WTC11 (cell line): ENCODE results near the gene PRC1. TPM values are rescaled to one million over a fixed set of nuclear protein-coding genes. Genes with fewer than 3 reads are reported as not detected.

Experiments
- ATAC-seq: fragments of 200-7000 bp; cut with Tn5 transposase; 2 replicates; pipeline ENCODE4 v1.10.0; 2021; ENCODE audit warnings: mild to moderate bottlenecking, moderate library complexity
- CTCF ChIA-PET: fragments of 300-600 bp; sonication (Branson Sonifier 250); formaldehyde crosslinking; loops from one replicate; lab custom pipeline; 2021; ENCODE audit warnings: antibody characterized with exemption; lab: Charles Lee
- POLR2A ChIA-PET: fragments of 350-600 bp; sonication (Branson Sonifier 250); formaldehyde crosslinking; loops from one replicate; lab custom pipeline; 2021; ENCODE audit warnings: antibody characterized with exemption; lab: Charles Lee
- DNase-seq: peaks from one replicate; pipeline ENCODE4 v3.0.0; 2021; ENCODE audit warnings: low spot score
- H3K27ac Mint-ChIP-seq: 2 replicates; pipeline ENCODE4 v1.8.0; 2021; ENCODE audit warnings: mixed read lengths
- H3K27me3 Mint-ChIP-seq: 2 replicates; pipeline ENCODE4 v1.8.0; 2021; ENCODE audit warnings: low read depth, mild to moderate bottlenecking, moderate library complexity, mixed read lengths
- H3K36me3 Mint-ChIP-seq: 2 replicates; pipeline ENCODE4 v1.8.0; 2021; ENCODE audit warnings: mixed read lengths
- H3K4me1 Mint-ChIP-seq: 2 replicates; pipeline ENCODE4 v1.8.0; 2022; ENCODE audit warnings: mixed read lengths
- H3K4me3 Mint-ChIP-seq: 2 replicates; pipeline ENCODE4 v1.8.0; 2021; ENCODE audit warnings: mild to moderate bottlenecking, moderate library complexity, mixed read lengths
- H3K9me3 Mint-ChIP-seq: 2 replicates; pipeline ENCODE4 v1.8.0; 2021; ENCODE audit warnings: mixed read lengths
- AR ChIP-seq: fragments of 250-450 bp; sonication (Bioruptor Pico); IDR thresholded peaks from 2 replicates; pipeline ENCODE4 v1.9.0; 2021; ENCODE audit warnings: mild to moderate bottlenecking
- ATF3 ChIP-seq: sonication (generic); formaldehyde crosslinking; conservative IDR thresholded peaks from 2 replicates; pipeline ENCODE4 v1.8.1; 2022; ENCODE audit warnings: mild to moderate bottlenecking, missing genetic modification reagents
- CTCF ChIP-seq: fragments of 200-600 bp; IDR thresholded peaks from 2 replicates; pipeline ENCODE4 v1.8.0; 2022; ENCODE audit warnings: antibody characterized with exemption
- E2F1 ChIP-seq: sonication (generic); formaldehyde crosslinking; IDR thresholded peaks from 2 replicates; pipeline ENCODE4 v1.8.0; 2022; ENCODE audit warnings: mild to moderate bottlenecking, missing genetic modification reagents
- E2F4 ChIP-seq: sonication (generic); formaldehyde crosslinking; IDR thresholded peaks from 2 replicates; pipeline ENCODE4 v1.8.1; 2022; ENCODE audit warnings: low read depth, mild to moderate bottlenecking, moderate library complexity, missing genetic modification reagents, borderline replicate concordance
- EMX1 ChIP-seq: fragments of 250-450 bp; sonication (Bioruptor Pico); IDR thresholded peaks from 2 replicates; pipeline ENCODE4 v1.8.0; 2021; ENCODE audit warnings: mild to moderate bottlenecking
- FOXK1 ChIP-seq: sonication (generic); formaldehyde crosslinking; IDR thresholded peaks from 2 replicates; pipeline ENCODE4 v1.8.0; 2022; ENCODE audit warnings: mild to moderate bottlenecking, moderate library complexity, missing genetic modification reagents
- FOXP4 ChIP-seq: sonication (generic); formaldehyde crosslinking; IDR thresholded peaks from 2 replicates; pipeline ENCODE4 v1.8.0; 2022; ENCODE audit warnings: mild to moderate bottlenecking, missing genetic modification reagents
- GRHL2 ChIP-seq: fragments of 250-450 bp; sonication (Bioruptor Pico); IDR thresholded peaks from 2 replicates; pipeline ENCODE4 v1.8.0; 2022; ENCODE audit warnings: mild to moderate bottlenecking, moderate library complexity; ENCODE audit not compliant: insufficient replicate concordance, severe bottlenecking
- JAZF1 ChIP-seq: fragments of 250-450 bp; sonication (Bioruptor Pico); IDR thresholded peaks from 2 replicates; pipeline ENCODE4 v1.9.0; 2021; ENCODE audit warnings: moderate library complexity, mild to moderate bottlenecking, inconsistent platforms
- NFE2L1 ChIP-seq: sonication (generic); formaldehyde crosslinking; IDR thresholded peaks from 2 replicates; pipeline ENCODE4 v1.8.1; 2023; ENCODE audit warnings: missing genetic modification reagents
- NR1H2 ChIP-seq: sonication (generic); formaldehyde crosslinking; IDR thresholded peaks from 2 replicates; pipeline ENCODE4 v1.9.0; 2021; ENCODE audit warnings: mild to moderate bottlenecking, moderate library complexity, missing genetic modification reagents
- SMAD3 ChIP-seq: sonication (generic); formaldehyde crosslinking; IDR thresholded peaks from 2 replicates; pipeline ENCODE4 v1.8.0; 2022; ENCODE audit warnings: missing genetic modification reagents, mild to moderate bottlenecking, borderline replicate concordance
- TEAD4 ChIP-seq: sonication (generic); formaldehyde crosslinking; IDR thresholded peaks from 2 replicates; pipeline ENCODE4 v1.8.0; 2022; ENCODE audit warnings: mild to moderate bottlenecking, missing genetic modification reagents
- ZBTB21 ChIP-seq: sonication (generic); formaldehyde crosslinking; IDR thresholded peaks from 2 replicates; pipeline ENCODE4 v1.8.1; 2023; ENCODE audit warnings: mild to moderate bottlenecking, missing genetic modification reagents, borderline replicate concordance
- ZMAT4 ChIP-seq: fragments of 250-450 bp; sonication (Bioruptor Pico); IDR thresholded peaks from 2 replicates; pipeline ENCODE4 v1.9.0; 2021; ENCODE audit warnings: mild to moderate bottlenecking
- ZNF317 ChIP-seq: sonication (generic); formaldehyde crosslinking; IDR thresholded peaks from 2 replicates; pipeline ENCODE4 v1.8.1; 2023; ENCODE audit warnings: low read depth, mild to moderate bottlenecking, moderate library complexity, missing genetic modification reagents, borderline replicate concordance
- ZNF512 ChIP-seq: sonication (generic); formaldehyde crosslinking; IDR thresholded peaks from 2 replicates; pipeline ENCODE4 v1.8.1; 2022; ENCODE audit warnings: missing genetic modification reagents, borderline replicate concordance
- ZNF671 ChIP-seq: fragments of 250-450 bp; sonication (Bioruptor Pico); IDR thresholded peaks from 2 replicates; pipeline ENCODE4 v1.8.0; 2021; ENCODE audit warnings: mild to moderate bottlenecking
- total RNA-seq: library from RNA; stranded (reverse); gene quantifications from 3 replicates; pipeline ENCODE4 v1.2.3, GENCODE V29; 2021

The PRC1 gene
- total RNA-seq, 1 experiment from 2014 or later: 130 TPM

GRCh38 chr15:91043202-91043874 is 49.0 kb upstream of the PRC1 start:
- DNase-seq (no peak), ATAC-seq (peak; percentile 46)
- TF ChIP-seq FOXP4 (CRISPR knock-in tag): no peak
- no peak for TF ChIP-seq GRHL2
- TF ChIP-seq ZNF317 (CRISPR knock-in tag): no peak
- TF ChIP-seq ZBTB21 (CRISPR knock-in tag): no peak
- TF ChIP-seq SMAD3 (CRISPR knock-in tag): no peak
- TF ChIP-seq NFE2L1 (CRISPR knock-in tag): no peak
- no peak for TF ChIP-seq ATF3
- TF ChIP-seq CTCF: no peak
- TF ChIP-seq E2F1: no peak
- TF ChIP-seq ZNF671 (CRISPR knock-in tag): no peak
- H3K4me1 Mint-ChIP-seq: 0 out of 2 replicates have a peak, but pooled peaks cover 2% of the 10 kb centered on the region
- H3K36me3 Mint-ChIP-seq: no peaks in the 10 kb centered on the region
- H3K27ac Mint-ChIP-seq: no peak overlapping the region
- H3K27me3 Mint-ChIP-seq: no peaks in the 10 kb centered on the region; the same call in 1 of the 2 replicates
- POLR2A ChIA-PET: no interaction called here
- no peaks in the 10 kb centered on the region for H3K9me3 Mint-ChIP-seq
- CTCF ChIA-PET: interaction anchor here (0.7 to 4.2 kb wide), 4 partner anchors 10 to 204 kb away, joined by 3 to 23 read pairs (median 4); partner anchors contain the start of gene RCCD1
- H3K4me3 Mint-ChIP-seq: no peak overlapping the region

- Mint-ChIP-seq H3K36me3 (no peaks in the 10 kb centered on the region), H3K27me3 (no peaks in the 10 kb centered on the region), H3K4me3 (no peak overlapping the region), H3K4me1 (0 out of 2 replicates have a peak, but pooled peaks cover 2% of the 10 kb centered on the region), H3K9me3 (no peaks in the 10 kb centered on the region), H3K27ac (no peak overlapping the region)
- DNase-seq (no peak), ATAC-seq (no peak)
- POLR2A ChIA-PET: interaction anchor here (0.6 kb wide), 1 partner anchor 52 kb away, joined by 3 read pairs; no protein-coding TSS in a partner anchor
- CTCF ChIA-PET: interaction anchor here (0.9 to 4.2 kb wide), 5 partner anchors 7 to 228 kb away, joined by 3 to 23 read pairs (median 4); no protein-coding TSS in a partner anchor
- TF ChIP-seq ZMAT4 (CRISPR knock-in tag) (no peak), JAZF1 (CRISPR knock-in tag) (no peak), EMX1 (no peak), FOXK1 (CRISPR knock-in tag) (no peak), TEAD4 (no peak), ZNF512 (CRISPR knock-in tag) (no peak), E2F4 (CRISPR knock-in tag) (no peak), AR (CRISPR knock-in tag) (no peak), NR1H2 (no peak)
Measured at GRCh38 chr15:91040856-91041255, 46.5 kb upstream of the PRC1 start.
